SK-N-MC (cell line): Measurements from ENCODE around the gene GTF2H3.

ENCODE experiments used
- EZH2 ChIP-seq: fragments of 200-600 bp; sonication (generic); IDR thresholded peaks from one replicate; pipeline ENCODE4 v1.6.1; 2017; ENCODE audit warnings: antibody characterized with exemption
- POLR2AphosphoS5 ChIP-seq: IDR thresholded peaks from 2 replicates; pipeline ENCODE4 v1.6.1; 2012; ENCODE audit warnings: mild to moderate bottlenecking, low read depth, low read length, borderline replicate concordance

DNA sequence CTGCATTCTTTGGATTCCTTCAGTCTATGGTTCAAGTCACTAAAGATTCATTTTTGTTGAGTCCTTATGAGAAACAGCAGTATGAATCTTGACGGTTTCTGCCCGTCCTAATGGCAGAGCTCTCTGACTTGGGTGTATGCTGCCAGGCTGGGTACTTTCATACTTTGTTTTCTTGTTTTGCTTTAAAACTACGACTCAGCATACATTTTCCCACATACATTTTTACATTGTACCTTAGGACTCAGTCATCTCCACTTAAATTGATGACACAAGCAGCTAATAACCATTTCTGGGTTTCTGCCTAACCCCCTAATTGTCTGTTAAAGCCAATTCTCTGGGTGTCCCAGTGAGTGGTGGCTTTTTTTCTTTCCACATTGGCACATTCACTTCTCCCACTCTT is 36.5 kb upstream of the GTF2H3 start:
- TF ChIP-seq EZH2 = no peak
- no peak for TF ChIP-seq POLR2AphosphoS5
